DOHH2 (cell line): ENCODE results near the gene DCTD.

Source experiments
- H3F3A ChIP-seq: fragments of 200-600 bp; sonication (generic), shearing (Covaris generic); 2 replicates; pipeline ENCODE4 v1.6.0; 2016; ENCODE audit warnings: antibody characterized with exemption, mild to moderate bottlenecking; ENCODE audit not compliant: control insufficient read depth, insufficient read depth
- H3K27ac ChIP-seq: fragments of 200-600 bp; sonication (generic); 2 replicates; pipeline ENCODE4 v1.5.1; 2014; ENCODE audit warnings: low read depth, mild to moderate bottlenecking, low read length, moderate library complexity
- H3K27me3 ChIP-seq: fragments of 200-600 bp; sonication (generic); 2 replicates; pipeline ENCODE4 v1.6.1; 2014; ENCODE audit warnings: mild to moderate bottlenecking, low read length, mixed read lengths; ENCODE audit not compliant: control insufficient read depth
- H3K36me3 ChIP-seq: fragments of 200-600 bp; sonication (generic); 2 replicates; pipeline ENCODE4 v1.6.1; 2014; ENCODE audit warnings: mild to moderate bottlenecking, low read length, moderate library complexity, mixed read lengths; ENCODE audit not compliant: control insufficient read depth
- H3K4me1 ChIP-seq: fragments of 200-600 bp; sonication (generic); 2 replicates; pipeline ENCODE4 v1.6.1; 2014; ENCODE audit warnings: mild to moderate bottlenecking, low read length, mixed read lengths; ENCODE audit not compliant: control insufficient read depth
- H3K4me2 ChIP-seq: fragments of 200-600 bp; sonication (generic); 2 replicates; pipeline ENCODE4 v1.6.0; 2014; ENCODE audit warnings: mild to moderate bottlenecking, low read length, moderate library complexity
- H3K4me3 ChIP-seq: fragments of 200-600 bp; sonication (generic); 2 replicates; pipeline ENCODE4 v1.5.1; 2014; ENCODE audit warnings: mild to moderate bottlenecking, low read length, mixed read lengths
- H3K79me2 ChIP-seq: fragments of 200-600 bp; sonication (generic); 2 replicates; pipeline ENCODE4 v1.6.1; 2014; ENCODE audit warnings: mild to moderate bottlenecking, low read length, mixed read lengths; ENCODE audit not compliant: control insufficient read depth
- H3K9me2 ChIP-seq: fragments of 200-600 bp; sonication (generic); replicated peaks from 2 replicates; pipeline ENCODE4 v1.6.1; 2014; ENCODE audit warnings: mild to moderate bottlenecking, low read length, mixed read lengths; ENCODE audit not compliant: control insufficient read depth
- H3K9me3 ChIP-seq: fragments of 200-600 bp; sonication (generic); 2 replicates; pipeline ENCODE4 v1.6.1; 2014; ENCODE audit warnings: antibody characterized with exemption, low read length, mixed read lengths; ENCODE audit not compliant: control insufficient read depth, insufficient read depth
- H4K20me1 ChIP-seq: fragments of 200-600 bp; sonication (generic); 2 replicates; pipeline ENCODE4 v1.6.0; 2014; ENCODE audit warnings: low read depth, mild to moderate bottlenecking, antibody characterized with exemption, low read length, moderate library complexity; ENCODE audit not compliant: control insufficient read depth, insufficient read depth
- EZH2phosphoT487 ChIP-seq: fragments of 200-600 bp; sonication (generic); IDR thresholded peaks from 2 replicates; pipeline ENCODE4 v1.6.1; 2017; ENCODE audit warnings: borderline replicate concordance, mild to moderate bottlenecking, antibody characterized with exemption, low read length, moderate library complexity, mixed read lengths
- TF ChIP-seq, protein P1 (sequence below): fragments of 200-600 bp; sonication (generic); IDR thresholded peaks from one replicate; pipeline ENCODE4 v1.5.1; 2014; ENCODE audit warnings: antibody characterized with exemption, mild to moderate bottlenecking, low read depth, low read length; ENCODE audit not compliant: poor library complexity, severe bottlenecking

Gene DCTD

GRCh38 chr4:182938205-182938645 is 21.0 kb upstream of the DCTD start:
- Histone ChIP-seq H3K9me3 (no peaks in the 10 kb centered on the region), H3K79me2 (no peaks in the 10 kb centered on the region), H3K4me2 (no peak overlapping the region), H3K4me1 (no peaks in the 10 kb centered on the region), H3K36me3 (no peaks in the 10 kb centered on the region), H4K20me1 (no peaks in the 10 kb centered on the region), H3K27me3 (no peaks in the 10 kb centered on the region; the same call in 1 of the 2 replicates), H3K4me3 (no peak overlapping the region), H3F3A (no peaks in the 10 kb centered on the region), H3K9me2 (no peaks in the 10 kb centered on the region), H3K27ac (no peak overlapping the region)
- TF ChIP-seq, protein P1, sequence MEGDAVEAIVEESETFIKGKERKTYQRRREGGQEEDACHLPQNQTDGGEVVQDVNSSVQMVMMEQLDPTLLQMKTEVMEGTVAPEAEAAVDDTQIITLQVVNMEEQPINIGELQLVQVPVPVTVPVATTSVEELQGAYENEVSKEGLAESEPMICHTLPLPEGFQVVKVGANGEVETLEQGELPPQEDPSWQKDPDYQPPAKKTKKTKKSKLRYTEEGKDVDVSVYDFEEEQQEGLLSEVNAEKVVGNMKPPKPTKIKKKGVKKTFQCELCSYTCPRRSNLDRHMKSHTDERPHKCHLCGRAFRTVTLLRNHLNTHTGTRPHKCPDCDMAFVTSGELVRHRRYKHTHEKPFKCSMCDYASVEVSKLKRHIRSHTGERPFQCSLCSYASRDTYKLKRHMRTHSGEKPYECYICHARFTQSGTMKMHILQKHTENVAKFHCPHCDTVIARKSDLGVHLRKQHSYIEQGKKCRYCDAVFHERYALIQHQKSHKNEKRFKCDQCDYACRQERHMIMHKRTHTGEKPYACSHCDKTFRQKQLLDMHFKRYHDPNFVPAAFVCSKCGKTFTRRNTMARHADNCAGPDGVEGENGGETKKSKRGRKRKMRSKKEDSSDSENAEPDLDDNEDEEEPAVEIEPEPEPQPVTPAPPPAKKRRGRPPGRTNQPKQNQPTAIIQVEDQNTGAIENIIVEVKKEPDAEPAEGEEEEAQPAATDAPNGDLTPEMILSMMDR, result peak; percentile 89
- no peak for TF ChIP-seq EZH2phosphoT487

GRCh38 chr4:182937268-182938204 is 20.4 kb upstream of the DCTD start:
- Histone ChIP-seq H3F3A (no peaks in the 10 kb centered on the region), H3K9me2 (no peaks in the 10 kb centered on the region), H4K20me1 (no peaks in the 10 kb centered on the region), H3K27ac (no peak overlapping the region), H3K36me3 (no peaks in the 10 kb centered on the region), H3K4me1 (no peaks in the 10 kb centered on the region), H3K4me3 (no peak overlapping the region), H3K27me3 (no peaks in the 10 kb centered on the region; the same call in 1 of the 2 replicates), H3K9me3 (no peaks in the 10 kb centered on the region), H3K79me2 (no peaks in the 10 kb centered on the region), H3K4me2 (no peak overlapping the region)
- TF ChIP-seq, protein P1, result no peak
- no peak for TF ChIP-seq EZH2phosphoT487

- Histone ChIP-seq H3K9me3 (no peaks in the 10 kb centered on the region), H4K20me1 (no peaks in the 10 kb centered on the region), H3K79me2 (no peaks in the 10 kb centered on the region), H3F3A (no peaks in the 10 kb centered on the region), H3K27ac (no peak overlapping the region), H3K4me2 (no peak overlapping the region), H3K4me1 (no peaks in the 10 kb centered on the region), H3K4me3 (no peak overlapping the region), H3K36me3 (no peaks in the 10 kb centered on the region), H3K27me3 (no peaks in the 10 kb centered on the region; the same call in 1 of the 2 replicates), H3K9me2 (no peaks in the 10 kb centered on the region)
- TF ChIP-seq EZH2phosphoT487, result no peak
- TF ChIP-seq, protein P1, result no peak
These were observed 15.5 kb upstream of the DCTD start for GRCh38 chr4:182932651-182933050.
